GM18907 (cell line): Measurements from ENCODE around the gene SMIM31.

ENCODE experiments used
- ATAC-seq: cut with Tn5 transposase; IDR thresholded peaks from one replicate; pipeline ENCODE4 v1.9.1; 2021; ENCODE audit warnings: mild to moderate bottlenecking, moderate library complexity; ENCODE audit not compliant: unreplicated experiment

Gene SMIM31

DNA sequence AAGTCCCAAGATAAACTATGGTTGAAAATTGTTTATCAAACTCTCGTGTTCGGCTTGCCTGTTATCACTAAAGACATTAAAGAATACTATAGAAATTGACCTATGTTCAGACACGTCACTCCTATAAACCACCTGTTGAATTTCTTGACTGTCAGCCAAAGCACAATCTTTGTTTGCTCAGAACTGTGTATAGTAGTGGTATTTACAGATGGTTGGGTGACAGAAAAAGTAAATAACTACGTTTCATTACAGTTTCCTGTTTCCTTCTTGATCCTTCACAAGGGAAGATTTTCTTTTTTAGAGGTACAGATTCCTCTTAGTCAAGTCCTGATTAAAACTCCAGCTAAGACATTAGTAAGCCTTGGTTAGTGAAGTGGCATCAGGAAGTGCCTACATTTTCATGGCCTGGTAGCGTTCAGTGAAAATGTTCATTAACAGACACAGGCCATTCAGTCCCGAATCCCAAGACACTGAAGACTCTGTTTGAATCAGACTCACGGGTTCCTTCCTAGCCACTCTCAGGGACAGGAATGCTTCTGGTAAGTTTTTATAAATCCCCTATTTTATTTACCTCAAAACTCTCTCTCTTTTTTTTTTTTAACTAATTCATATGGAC is at the start of gene SMIM31:
SMIM31 (plus strand) TSS at position 259 of the 616 bp plus-strand sequence. CDS start 16,313 bp downstream, outside the sequence.
- no peak for ATAC-seq

DNA sequence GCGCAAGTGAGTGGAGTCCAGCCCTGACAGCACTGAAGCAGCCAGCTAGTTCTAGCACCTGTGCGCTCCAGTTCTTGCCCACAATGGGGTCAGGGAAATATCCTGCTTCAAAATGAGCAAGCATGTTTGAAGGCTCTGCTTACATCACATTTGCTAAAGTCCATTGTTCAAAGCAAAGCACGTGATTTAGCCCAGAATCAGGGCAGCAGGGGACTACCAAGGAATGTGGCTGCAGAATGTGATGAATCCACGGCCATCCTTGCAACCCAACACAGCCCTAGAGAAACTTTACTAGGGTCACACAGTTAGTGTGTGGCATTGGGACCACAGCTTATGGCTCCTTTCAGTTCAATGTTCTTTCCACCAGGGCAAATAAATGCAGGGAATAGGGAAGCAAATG is 47.3 kb upstream of the SMIM31 start:
- no peak for ATAC-seq

DNA sequence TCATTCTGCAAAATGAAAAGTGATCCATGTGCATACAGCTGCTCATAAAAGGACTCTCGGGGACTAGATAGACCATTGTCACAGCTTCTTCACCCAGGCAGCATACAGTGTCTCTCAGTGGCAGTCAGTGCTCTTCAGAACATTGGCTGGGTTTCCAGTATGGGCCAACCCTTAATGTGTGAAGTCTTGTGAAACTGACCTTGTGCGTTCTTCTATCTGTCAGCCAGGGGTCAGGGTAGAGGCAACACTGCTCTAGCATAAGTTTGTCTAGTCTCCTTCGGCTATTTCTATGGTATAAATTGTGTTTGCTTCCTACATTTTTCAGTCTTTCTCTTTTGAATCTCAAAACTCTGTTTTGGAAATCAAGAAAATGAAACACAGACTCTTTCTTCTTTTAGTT is 37.0 kb upstream of the SMIM31 start:
- ATAC-seq: peak; percentile 65

DNA sequence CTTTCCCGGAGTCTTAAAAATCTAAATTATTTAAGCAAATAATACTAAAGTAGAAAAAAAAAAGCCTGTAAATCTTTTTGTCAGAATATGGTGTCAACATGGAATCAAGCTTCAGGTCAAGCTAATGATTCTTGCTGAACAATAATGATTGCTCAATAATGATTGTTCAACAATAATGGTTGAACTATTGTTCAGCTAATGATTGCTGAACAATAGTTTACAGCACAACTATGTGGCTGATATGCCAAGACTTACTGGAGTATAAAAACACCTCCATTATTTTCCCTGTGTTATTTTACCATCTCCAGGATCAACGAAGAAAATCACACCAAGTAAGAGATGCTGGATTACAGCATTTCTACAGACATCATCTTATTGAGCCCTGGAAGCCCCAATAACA is 35.1 kb upstream of the SMIM31 start:
- no peak for ATAC-seq

DNA sequence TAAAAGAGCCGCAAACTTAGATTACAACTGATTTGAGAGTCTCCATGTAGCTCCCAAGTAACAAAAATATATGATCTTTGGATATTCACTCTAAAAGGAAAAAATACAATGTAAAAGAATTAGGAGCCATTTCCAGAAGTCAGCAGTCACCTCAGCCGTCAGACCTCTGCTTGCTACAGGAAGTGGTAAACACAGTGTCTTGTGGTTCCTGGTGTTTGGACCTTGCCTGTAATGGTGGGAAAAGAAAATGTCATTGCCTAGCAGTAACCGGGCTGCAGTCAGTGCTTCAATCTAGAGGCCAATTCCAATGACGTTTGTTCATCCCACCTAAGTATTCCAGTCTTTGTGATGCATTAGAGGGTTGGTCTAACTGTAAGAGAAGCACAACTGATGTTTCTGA is 28.9 kb upstream of the SMIM31 start:
- peak; percentile 65 for ATAC-seq

DNA sequence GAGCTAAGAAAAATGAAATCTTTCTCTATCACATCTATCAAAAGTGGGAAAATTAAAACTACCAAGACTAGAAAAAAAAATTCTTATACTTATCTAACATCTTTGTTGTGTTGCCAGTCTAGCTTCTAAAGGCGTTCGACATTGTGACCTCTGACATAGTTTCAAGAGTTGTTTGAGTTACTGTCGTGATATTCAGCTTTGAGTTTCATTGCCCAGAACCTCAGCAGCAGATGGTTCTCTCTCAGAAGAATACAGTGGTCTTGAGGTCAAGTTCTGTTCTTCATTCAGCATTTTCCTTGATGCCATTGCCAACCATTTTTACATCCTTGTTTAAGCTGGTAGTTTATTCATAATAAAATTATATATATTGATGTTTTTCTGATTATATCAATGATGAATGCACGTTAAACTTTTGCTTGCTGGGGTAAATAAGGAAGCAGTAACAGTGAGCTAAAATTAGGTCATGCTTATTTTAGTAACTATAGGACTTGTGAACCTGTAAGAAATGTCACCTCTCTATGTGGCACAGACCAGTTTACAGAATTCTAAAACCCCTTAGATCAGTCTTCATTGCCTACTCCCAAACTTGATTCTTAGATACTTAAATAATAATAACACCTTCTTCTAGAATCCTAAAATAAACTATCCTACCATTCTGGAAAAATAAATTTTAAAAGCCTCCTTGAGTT is 23.1 kb upstream of the SMIM31 start:
- ATAC-seq: no peak

DNA sequence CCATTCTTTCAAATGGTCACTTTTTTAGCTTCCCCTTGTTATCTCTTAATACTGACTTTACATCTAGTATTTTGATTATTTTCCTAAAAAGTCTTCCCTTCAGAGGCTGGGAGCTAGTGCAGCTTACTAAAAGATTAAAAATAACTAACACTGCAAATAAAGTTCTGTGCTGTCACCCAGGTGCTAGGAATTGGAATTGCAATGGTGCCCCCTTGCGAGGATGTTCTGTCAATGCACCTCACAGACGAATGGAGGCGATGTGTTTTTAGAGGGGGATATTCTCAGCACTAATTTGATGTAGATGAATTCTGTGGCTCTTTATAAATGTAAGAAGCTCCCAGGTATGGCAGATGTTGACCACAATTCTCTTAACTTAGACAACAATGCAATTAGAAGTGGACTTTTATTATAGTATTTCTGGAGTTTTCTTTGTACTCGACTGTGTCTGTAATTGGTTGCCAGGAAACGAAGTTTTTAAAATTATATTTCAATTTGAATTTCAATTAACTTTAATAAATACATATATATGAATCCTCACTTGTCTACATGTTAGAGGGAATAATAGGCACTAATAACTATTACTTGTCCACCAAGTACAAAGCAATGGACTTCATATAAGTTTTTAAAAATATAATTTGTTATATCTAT is 22.0 kb upstream of the SMIM31 start:
- ATAC-seq: peak; percentile 78

DNA sequence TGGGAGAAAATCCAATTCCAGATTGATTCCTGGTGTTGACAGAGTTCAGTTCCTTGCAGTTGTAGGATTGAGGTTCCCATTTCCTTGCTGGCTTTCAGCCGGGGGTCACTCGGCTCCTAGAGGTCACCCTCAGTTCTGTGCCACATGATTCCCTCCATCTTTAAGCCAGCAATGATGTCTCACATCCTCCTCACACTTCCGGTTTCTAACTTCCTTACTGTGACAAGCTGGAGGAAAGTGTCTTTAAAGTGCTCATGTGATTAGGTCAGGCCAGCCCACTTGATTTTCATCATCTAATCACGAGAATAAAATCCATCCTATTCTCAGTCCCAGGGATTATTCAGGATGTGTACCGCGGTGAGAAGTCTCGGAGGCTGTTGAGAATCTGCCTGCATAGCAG is 19.4 kb upstream of the SMIM31 start:
- ATAC-seq: peak; percentile 59

DNA sequence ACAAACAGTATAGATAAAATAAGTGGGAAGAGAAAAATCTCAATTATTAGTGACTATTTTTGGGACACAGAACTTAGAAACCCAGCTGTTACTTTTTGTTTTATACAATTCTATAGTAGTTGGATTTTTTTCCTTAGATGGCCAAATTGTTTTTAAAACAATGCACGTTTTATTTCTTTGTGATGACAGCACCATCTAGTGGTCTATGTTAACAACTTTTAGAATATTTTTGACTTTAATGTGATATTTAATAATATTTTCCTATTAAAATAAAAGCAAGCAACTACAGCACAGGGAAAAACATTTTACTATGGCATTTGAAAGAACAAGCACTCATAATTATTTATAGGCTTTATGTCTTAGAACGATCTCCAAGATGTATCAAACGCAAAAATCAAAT is 5.6 kb upstream of the SMIM31 start:
- ATAC-seq: no peak

DNA sequence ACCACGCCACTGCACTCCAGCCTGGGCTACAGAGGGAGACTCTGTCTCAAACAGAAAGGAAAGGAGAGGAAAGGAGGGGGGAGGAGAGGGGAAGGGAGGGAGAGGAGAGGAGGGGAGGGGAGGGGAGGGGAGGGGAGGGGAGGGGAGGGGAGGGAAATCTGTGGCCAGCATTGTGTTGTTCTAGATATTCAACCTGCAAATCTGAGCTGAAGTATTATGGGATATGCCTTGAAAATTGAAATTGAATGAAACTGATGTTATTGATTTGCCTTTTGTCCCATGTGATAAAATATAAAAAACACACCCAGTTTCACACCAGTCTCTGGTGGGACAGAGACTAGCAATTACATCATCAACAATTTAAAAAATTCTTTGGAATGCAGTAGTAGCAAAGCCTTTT is 1.5 kb downstream of the SMIM31 start:
- no peak for ATAC-seq

DNA sequence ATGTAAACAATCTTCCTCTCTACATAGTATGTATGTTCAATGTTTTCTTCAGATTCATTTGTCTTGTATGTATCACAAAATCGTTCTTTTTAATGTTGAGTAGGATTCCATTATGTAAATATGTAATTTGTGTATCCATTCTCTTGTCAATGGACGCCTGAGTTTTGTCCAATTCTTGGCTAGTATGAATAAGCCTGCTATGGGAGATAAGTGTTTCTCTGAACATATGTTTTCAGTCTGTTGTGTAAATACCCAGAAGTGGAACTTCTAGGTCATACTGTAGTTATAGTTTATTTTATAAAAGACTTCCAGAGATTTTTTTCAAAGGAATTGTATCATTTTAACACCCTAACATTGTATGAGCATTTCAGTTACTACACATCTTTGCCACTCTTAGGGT is 2.8 kb downstream of the SMIM31 start:
- no peak for ATAC-seq

DNA sequence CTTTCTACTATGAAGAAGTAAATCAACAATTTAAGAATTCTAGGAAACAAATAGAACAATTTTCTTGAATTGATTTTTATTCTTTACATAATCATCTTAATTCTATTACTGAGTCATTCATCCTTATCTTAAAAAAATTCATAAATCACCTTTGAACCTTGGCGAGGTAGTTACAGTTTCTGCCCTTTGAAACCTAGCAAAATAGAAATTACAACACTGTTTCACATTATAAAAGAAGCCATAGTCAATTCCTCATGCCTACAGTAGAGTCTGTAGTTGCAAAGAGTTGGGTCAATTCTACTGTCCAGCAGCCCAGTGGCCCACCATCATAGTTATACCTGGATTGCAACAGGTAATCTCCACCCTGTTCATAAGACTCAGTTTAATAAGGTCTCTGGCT is 7.3 kb downstream of the SMIM31 start:
- no peak for ATAC-seq

DNA sequence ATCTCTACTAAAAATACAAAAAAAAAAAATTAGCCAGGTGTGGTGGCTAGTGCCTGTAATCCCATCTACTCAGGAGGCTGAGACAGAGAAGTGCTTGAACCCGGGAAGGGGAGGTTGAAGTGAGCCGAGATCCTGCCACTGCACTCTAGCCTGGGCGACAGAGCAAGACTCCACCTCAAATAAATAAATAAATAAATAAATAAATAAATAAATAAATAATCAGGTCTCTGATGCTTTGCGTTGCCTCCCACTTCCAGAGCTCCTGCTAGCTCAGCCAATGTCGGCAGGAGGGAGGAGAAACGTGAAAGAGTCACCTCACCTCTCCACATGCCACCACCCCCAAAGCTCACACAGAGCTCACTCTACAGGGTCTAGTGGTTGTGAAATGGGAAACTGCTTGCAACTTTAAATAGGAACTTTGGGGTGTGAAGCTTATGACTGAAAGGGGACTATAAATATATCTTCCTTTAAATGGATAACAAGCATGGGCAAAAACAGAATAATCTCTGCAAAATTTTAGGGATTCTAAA is 7.9 kb downstream of the SMIM31 start:
- no peak for ATAC-seq

DNA sequence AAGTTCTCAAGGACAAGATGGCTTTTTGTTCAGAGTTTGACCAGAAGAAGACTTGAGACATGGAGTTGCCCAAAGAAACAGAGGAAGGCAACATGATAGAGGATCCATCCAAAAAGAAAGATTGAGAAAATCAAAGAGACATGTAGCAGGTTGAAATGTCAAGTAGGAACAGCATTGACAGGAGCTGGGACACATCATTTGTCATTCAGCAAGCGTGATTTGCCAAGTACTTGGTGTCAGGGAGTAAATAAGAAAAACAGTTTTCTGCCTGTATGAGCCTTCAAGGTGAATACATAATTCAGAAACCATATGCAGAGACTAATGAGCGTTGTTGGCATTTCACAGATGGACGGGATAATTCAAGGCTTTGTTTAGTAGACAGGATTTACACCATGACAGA is 11.2 kb downstream of the SMIM31 start:
- no peak for ATAC-seq

DNA sequence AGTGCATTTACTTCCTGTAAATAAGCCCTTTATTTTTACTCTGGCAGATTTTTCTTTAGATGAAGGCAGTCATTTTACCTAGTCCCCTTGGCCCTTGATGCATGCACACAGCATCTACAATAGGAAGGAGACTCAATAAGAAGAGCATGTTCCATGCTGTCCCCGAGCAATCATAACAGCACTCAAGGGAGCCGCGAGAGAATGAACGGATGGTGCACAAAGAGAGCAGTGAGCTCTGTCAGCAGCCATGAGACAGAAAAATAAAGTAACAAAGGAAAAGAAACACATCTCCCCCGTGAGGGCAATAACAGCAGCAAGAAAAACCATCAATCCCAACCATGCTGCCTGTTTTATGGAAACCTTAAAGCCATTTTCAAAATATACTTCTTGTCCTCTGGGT is 11.9 kb downstream of the SMIM31 start:
- no peak for ATAC-seq

DNA sequence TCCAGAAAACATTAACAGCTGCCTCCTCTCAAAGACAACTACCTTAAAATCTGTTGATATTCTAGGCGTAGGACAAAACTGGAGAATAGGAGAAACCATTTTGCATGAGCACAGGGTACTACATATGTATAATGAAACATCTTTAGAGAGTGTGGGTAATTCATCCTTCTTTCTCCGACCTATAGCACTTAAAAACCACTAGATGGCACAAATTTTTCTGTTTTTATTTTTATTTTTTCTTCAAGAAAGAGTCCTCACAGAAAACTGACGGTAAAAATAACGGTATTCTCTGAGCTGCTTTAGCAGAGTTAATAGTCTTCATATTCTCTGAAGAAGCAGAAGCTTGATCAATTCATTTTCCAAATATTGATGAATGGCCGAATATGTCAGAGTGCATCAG is 14.6 kb downstream of the SMIM31 start:
- no peak for ATAC-seq

DNA sequence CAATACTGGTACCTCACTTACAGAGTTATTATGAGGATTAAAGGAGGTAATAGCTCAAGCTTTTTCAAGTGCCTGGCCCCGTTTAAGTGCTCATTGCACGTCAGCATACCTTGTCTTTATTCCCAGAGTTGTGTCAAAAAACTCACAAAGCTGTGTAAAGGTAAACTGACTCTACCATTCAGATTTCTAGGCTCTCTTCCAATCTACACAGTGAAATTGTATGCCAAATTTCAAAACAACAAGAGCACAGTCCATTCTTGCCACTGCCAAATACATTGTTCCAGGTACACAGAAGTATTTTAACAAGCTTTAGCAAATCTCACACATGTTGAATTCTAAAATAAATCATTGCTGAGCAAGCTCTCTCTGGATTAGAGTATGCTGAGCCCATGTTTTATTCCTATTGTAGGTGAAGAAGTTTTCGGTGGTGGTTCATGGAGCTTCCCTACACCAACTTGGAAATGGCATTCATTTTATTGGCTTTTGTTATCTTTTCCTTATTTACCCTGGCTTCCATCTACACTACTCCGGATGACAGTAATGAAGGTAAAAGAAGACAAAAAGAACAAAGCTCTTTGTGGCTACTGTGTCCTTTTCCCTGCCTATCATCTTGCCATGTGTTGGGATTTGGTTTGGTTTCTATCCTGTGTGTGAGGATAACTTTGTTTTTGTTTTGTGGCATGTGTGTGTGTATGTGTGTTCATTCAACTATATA is 16.2 kb downstream of the SMIM31 start:
- ATAC-seq: no peak

DNA sequence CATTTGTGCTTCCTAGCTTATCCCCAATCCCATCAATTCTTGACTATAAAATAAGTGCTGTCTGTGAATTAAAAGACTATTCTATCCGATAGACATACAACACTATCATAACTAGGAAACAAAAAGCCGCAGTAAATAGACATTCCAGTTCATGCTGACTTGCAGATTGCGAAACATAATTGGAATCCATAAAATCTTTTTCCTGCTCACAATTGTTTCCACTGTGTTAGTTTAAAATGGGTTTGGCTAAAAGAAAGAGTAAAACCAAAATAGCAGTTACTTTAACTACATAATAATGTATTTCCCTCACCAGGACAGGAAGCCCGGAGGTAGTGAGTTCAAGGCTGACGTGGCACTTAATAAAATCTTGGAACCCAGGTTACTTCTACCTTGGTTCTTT is 17.2 kb downstream of the SMIM31 start:
- ATAC-seq: no peak

DNA sequence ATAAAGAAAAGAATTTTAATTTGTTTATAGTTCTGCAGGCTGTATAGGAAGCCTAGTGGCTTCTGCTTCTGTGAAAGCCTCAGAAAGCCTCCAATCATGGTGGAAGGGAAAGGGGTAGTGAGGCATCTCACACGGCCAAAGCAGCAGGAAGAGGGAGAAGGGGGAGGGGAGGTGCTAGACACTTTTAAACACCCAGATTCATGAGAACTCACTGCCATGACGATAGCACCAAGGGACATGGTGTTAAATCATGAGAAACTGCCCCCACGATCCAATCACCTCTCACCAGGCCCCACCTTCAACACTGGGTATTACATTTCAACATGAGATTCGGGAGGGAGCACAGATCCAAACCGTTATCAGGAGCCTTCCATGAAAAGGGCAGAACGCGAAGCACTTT is 18.1 kb downstream of the SMIM31 start:
- ATAC-seq: no peak

DNA sequence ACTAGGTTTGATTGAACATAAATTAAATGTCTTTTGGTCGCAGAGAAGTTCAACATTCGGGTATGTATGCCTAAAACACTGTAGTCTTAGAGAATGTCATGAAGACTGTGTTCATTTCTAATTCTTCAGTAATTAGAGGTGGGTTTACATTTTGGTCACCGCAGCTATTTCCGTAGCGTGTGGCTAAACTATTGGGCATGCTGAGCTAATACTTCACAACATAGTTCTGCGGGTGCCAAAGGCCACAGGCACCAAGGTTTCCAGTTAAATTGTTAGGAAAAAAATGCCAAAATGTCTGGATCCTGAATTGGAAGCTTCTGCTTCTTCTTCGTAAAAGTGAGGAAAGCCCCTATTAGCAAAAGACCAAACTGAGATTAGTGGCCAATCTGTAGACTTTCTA is 25.1 kb downstream of the SMIM31 start:
- ATAC-seq: no peak

DNA sequence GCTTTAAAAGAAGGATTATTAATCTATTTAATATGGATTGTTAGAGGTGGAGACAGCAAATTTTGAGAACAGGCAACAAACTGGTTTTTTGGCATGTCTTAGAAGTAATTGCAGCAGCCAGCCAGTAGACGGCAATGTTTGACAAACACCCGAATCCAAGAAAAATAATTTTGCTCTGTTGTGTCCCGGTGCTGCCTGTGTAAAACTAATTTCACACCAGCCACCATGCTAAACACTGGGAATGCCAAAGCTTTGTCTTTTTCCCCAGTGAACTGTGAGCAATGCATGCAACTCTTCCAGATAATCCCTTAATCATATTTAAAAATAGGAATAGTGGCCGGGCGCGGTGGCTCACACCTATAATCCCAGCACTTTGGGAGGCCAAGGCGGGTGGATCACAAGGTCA is 25.9 kb downstream of the SMIM31 start:
- ATAC-seq: peak; percentile 69

DNA sequence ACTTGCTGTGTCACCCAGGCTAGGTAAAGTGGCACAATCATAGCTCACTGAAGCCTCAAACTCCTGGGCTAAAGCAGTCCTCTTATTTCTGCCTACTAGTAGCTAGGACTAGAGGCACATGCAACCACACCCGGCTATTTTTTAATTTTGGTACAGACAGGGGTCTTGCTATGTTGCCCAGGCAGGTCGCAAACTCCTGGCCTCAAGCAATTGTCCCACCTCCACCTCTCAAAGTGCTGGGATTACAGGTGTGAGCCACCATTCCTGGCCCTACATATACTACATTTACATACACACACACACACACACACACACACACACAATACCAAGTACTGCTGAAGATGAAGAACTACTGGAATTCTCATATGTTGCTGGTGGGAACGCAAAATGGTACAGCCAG is 26.9 kb downstream of the SMIM31 start:
- ATAC-seq: no peak
